GM12801 (cell line): Measurements from ENCODE around the gene PEA15.

ENCODE experiments used
- CTCF ChIP-seq: IDR thresholded peaks from one replicate; pipeline ENCODE4 v1.5.1; 2011; ENCODE audit warnings: control low read depth; ENCODE audit not compliant: insufficient read length; ENCODE audit errors: extremely low read depth

The PEA15 gene

GRCh38 chr1:160257411-160258015, 52.3 kb downstream of the PEA15 start:
- TF ChIP-seq CTCF, result no peak

GRCh38 chr1:160258177-160258798, 53.1 kb downstream of the PEA15 start:
- no peak for TF ChIP-seq CTCF

- no peak for TF ChIP-seq CTCF
These were observed 55.5 kb downstream of the PEA15 start for GRCh38 chr1:160260406-160261382.

GRCh38 chr1:160261556-160261892, 56.3 kb downstream of the PEA15 start:
- no peak for TF ChIP-seq CTCF

GRCh38 chr1:160261893-160262794, 57.0 kb downstream of the PEA15 start, which contains the start of gene DCAF8:
DCAF8 (minus strand) TSS chr1:160262549; CDS start chr1:160244008, 18,541 bp downstream.
- no peak for TF ChIP-seq CTCF

GRCh38 chr1:160264795-160265307, 59.7 kb downstream of the PEA15 start:
- no peak for TF ChIP-seq CTCF
